ENCODE data around the gene GABARAP.

Gene GABARAP

DNA sequence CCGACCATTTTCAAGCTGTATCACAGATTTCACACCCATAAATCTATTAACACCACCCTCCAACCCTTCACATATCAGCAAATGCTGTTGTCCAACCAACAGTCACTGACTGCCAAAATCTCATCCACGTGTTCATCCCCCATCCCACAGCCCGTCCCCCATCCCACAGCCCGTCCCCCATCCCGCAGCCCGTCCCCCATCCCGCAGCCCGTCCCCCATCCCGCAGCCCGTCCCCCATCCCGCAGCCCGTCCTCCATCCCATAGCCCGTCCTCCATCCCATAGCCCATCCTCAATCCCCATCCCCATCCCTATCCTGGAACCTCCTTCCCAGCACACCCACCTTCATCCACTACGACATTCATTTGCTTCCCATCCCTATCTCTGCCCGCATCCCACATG, 36.7 kb downstream of the GABARAP start:
- DNase-seq (ENCODE audit: low spot score): no peak

DNA sequence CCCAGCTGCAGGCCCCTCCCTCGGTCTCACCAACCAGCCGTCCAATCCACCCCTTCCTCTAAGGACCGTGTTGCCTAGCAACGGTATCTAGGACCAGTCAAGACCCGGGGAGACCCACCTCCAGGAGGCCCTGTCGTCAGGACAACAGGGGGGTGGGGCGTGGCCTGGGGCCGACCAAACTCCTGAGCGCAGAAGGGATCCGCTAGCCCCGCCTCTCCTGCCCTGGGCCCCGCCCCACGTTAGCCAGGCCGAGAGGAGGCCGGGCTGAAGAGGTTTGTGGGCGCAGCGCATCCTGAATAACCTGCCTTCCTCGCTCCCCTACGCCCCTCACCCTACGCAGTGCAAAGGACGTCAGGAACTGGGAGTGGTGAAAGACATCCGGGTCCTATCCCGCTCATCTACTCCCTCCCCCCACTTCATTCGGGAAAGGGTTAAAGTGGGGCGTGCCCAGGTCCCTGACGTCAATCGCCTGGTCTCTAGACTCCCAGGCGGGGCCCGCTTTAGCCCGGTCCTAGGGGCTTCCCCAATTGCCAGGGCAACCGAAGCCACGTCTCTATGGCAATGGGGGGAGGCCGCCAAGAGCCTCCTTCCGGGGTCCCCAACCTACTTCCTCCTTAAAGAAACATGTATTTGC, 37.3 kb downstream of the GABARAP start:
- no peak for DNase-seq (ENCODE audit: low spot score)

DNA sequence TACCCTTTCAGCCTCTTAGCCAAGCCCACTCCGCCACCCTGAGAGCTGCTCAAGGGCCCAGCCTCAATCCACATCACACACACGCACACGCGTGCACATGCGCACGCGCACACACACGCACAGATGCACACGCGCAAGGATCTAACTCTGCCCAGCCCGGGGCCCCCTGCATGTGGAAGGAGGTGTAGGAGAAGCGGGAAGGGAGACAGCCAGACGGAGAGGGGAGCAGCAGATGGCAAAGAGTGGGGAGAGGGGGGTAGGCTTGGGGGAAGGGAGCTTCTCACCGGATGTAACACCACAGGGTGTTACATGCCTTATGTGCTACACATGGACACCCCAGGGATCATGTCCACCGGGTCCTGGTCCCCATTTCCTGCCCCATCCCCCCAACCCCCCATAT, 37.9 kb downstream of the GABARAP start:
- no peak for DNase-seq (ENCODE audit: low spot score)

DNA sequence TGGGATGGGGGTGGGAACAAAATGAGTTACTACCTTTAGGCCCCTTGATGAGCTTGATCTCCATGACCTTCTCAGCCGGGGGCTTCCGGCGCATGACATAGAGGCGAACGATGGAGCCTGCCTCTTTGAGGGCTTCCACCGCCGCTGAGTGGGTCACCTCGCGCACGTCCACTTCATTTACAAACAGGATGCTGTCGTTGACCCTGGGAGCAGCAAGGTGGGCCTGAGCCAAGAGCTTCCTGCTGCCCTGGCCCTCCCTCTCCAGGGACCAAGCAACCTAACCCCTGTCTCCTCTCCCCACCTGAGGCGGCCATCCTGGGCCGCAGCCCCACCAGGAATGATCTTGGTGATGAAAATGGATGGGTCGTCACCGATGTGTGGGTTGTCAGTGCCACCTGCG, 38.9 kb downstream of the GABARAP start:
- DNase-seq (ENCODE audit: low spot score): no peak

DNA sequence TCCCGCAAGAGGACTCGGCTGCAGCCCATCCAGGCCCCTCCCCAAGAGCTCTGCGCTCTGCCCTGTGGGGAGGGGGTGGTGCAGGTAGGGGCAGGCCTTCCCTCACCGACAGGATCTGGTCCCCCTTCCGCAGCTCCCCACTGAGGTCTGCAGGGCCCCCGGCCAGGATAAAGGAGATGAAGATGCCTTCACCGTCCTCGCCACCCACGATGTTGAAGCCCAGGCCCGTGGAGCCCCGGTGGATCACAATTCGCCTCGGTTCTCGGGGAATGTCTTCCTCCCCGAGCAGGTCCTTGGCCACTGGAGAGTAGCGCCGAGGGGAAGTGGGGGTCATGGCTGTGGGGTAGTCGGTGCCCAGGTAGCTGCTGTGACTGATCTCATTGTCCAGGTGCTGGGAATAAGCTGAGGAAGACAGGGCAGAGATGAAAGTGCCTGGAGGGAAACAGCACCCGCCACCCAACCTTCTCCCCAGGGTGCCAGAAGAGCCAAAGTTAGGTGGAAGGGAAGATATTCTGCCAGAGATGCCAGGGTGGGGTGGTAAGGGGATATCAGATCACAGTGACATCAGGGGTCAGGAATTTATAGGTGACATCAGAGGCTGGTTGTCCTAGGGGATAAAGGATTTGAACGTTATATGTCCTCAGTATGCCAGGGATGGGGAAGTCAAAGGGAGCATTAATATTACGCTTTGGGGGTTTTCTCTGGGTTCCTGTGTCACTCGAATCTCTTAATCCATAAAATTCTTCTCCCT, 45.4 kb downstream of the GABARAP start:
- DNase-seq (ENCODE audit: low spot score): no peak

DNA sequence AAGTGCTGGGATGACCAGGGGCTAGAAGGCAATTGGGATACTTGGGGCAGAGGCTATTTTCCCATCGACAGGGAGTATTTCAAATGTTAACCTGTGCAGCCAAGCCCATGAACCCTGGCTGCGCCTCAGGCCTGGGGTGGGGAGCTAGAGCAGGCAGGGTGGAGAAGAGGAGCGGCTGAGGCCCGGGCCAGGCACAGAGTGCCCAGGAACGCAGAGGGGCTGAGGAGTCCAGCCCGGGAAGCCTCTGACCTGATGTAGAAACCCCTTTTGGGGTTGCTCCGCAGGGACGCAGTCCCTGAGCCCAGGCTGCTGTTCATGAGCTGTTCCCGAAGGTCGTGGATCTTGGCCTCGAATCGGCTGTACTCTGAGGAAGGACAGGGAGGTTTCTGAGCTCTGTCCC, 46.3 kb downstream of the GABARAP start:
- DNase-seq (ENCODE audit: low spot score): no peak

DNA sequence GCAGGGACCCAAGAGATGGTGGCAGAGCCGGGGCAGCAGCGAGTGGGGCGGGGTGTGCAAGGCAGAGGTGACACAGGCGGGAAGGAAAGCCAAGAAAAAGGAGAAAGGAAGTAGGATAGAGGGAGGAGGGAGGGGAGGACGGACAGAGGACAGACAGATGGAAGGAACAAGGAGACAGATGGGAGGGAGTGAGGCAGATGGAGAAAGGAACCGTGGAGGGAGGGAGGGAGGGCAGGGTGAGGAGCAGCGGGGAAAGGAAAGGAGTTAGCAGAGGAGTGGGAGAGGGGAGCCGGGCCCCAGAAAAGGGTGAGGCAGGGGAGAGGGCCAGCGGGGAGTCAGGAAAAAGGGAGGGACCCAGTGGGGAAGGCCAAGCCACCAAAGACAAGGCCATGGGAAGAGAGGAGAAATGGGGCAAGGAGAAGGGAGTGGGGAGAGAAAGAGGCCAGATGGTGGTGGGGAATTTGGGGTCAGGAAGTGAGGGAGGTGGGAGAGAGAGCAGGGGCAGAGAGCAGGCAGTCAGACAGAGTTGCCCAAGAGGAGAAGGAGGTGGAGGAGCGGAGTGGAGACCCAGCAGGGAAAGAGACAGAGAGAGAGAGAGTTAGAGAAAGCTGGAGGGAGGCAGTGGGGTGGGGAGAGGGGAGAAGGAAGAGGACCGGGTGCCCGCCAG, 49.8 kb downstream of the GABARAP start:
- no peak for DNase-seq (ENCODE audit: low spot score)

DNA sequence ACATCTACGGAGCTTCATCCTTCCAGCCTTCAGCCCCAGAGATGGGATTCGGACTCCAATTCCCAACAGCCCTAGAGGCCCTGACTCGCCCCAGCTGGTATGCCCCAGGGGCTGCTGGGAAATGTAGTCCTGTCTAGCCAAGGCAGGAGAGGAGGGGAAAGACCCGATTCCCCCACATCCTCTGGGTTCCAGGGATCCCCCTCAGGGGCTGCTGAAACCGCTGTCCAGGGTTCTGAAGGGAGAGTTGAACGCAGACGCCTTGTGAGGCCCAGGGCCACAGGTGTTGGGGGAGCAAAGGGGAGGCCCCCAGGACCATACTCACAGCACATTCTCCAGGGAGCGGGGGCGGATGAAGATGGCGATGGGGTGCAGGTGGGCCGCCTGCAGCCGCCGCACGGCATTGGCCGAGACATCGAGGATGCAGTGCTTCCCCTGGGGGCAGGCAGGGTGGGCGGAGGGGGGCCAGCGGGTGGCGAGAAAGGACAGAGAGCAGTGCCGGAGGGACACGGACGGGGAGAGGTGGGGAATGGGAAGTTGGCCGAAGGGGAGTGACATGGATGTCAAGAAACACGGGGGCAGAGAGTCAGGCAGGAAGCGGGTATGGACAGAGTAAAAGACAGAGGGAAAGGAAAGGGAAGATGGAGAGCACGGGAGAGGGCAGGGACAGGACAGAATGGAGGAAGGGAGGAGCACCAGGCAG, 50.5 kb downstream of the GABARAP start:
- DNase-seq (ENCODE audit: low spot score): no peak

DNA sequence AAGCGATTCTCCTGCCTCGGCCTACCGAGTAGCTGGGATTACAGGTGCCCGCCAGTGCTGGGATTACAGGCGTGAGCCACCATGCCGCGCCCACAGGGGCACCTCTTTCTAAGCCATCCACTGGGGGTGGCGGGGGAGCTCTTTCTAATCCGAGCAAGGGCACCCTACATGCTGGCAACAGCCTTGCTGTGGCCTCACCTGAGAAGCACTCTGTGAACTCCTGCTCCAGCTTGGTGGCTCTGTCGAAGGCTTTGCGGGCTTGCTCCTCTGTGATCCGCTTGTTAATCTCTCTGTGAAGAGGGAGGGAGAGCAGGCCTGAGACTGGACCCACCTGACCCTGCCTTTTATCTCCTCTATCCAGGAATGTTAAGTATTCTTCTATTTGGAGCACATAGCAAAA, 51.2 kb downstream of the GABARAP start:
- DNase-seq (ENCODE audit: low spot score): no peak

DNA sequence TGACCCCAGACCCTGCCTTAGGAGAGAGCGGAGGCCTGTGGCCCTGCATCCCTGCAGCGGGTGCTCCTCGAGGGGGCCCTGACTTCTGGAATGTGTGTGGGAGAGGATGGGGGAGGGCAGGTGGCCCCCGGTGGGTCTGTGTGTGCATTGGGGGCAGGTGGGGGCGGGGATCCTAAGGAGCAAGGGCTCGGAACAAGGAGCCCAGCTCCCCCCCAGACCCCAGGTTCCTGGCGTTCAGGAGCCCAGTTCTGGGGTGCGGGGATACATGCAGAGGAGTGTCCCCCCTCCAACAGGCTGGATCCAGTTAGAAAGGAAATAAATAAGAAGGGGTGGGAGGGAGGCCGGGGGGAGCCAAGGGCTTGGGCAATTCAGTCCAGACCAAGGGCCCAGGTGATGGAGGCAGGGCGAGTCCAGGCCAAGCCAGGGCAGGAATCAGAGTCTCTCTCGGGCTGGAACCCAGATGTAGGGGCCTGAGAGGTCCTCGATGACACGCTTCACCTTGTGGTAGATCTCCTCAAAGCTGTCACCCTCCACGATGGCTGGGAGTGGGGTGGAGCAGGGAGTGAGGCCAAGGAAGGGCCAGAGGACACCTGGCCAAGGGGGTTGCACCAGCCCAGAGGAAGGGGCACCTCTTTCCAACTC, 51.9 kb downstream of the GABARAP start:
- DNase-seq (ENCODE audit: low spot score): no peak

Data from LoVo (cell line).